Measurements from ENCODE around the gene NLK. TPM values are rescaled to one million over a fixed set of nuclear protein-coding genes. Genes with fewer than 3 reads are reported as not detected.

Gene NLK
- total RNA-seq, 1 experiment from 2014 or later, result 40.3 TPM

DNA sequence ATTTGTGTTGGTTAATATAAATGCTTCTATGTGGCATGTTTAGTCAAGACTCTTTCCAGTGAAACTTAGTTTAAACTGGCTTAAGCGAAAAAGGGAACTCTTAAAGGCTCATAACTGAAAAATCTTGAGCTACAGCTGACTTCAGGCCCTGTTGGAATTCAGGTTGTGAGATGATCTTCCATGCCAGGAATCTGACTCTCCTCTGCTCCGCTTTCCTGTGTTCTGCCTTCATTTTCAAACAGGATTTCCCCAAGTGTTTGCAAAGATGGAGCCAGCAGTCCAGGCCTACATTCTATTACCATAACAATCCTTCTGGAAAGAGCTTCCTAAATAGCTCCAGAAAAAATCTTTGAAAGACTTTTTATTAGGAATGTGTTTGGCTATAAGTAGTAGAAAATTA lies 134.9 kb downstream of the NLK start:
- H3K36me3 Mint-ChIP-seq, result peaks cover 12% of the 10 kb centered on the region
- no peaks in the 10 kb centered on the region for H3K9me3 Mint-ChIP-seq
- ChIA-PET POLR2A (no interaction called here), CTCF (interaction anchor here (0.6 to 2.4 kb wide), 6 partner anchors 51 to 284 kb away, joined by 4 to 5 read pairs (median 4); no protein-coding TSS in a partner anchor)
- no peaks in the 10 kb centered on the region for H3K27me3 Mint-ChIP-seq (ENCODE audit: low read depth)
- no peak overlapping the region for H3K27ac Mint-ChIP-seq
- peaks cover 38% of the 10 kb centered on the region for H3K4me1 Mint-ChIP-seq
- DNase-seq (ENCODE audit: low spot score) (no peak), ATAC-seq (no peak)
- TF ChIP-seq TEAD4 (CRISPR knock-in tag; IDR thresholded peaks at IDR 0.05) (no peak), FOXK1 (CRISPR knock-in tag; IDR thresholded peaks at IDR 0.05) (no peak), ZNF263 (CRISPR knock-in tag; IDR thresholded peaks at IDR 0.05; ENCODE audit: low read depth) (no peak), ZNF416 (CRISPR knock-in tag; IDR thresholded peaks at IDR 0.05) (no peak), EMX1 (CRISPR knock-in tag; IDR thresholded peaks at IDR 0.05) (no peak), MYBL2 (CRISPR knock-in tag; IDR thresholded peaks at IDR 0.05) (no peak), JUN (CRISPR knock-in tag; IDR thresholded peaks at IDR 0.05) (no peak), RORB (CRISPR knock-in tag; IDR thresholded peaks at IDR 0.05) (no peak), CBFB (CRISPR knock-in tag; IDR thresholded peaks at IDR 0.05; ENCODE audit: low read depth) (no peak), ZNF423 (CRISPR knock-in tag; IDR thresholded peaks at IDR 0.05) (no peak), GTF2I (CRISPR knock-in tag; conservative IDR thresholded peaks at IDR 0.05) (no peak)
- TF ChIP-seq, protein P1, sequence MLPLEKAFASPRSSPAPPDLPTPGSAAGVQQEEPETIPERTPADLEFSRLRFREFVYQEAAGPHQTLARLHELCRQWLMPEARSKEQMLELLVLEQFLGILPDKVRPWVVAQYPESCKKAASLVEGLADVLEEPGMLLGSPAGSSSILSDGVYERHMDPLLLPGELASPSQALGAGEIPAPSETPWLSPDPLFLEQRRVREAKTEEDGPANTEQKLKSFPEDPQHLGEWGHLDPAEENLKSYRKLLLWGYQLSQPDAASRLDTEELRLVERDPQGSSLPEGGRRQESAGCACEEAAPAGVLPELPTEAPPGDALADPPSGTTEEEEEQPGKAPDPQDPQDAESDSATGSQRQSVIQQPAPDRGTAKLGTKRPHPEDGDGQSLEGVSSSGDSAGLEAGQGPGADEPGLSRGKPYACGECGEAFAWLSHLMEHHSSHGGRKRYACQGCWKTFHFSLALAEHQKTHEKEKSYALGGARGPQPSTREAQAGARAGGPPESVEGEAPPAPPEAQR (CRISPR knock-in tag; IDR thresholded peaks at IDR 0.05), result no peak
- TF ChIP-seq, protein P2, sequence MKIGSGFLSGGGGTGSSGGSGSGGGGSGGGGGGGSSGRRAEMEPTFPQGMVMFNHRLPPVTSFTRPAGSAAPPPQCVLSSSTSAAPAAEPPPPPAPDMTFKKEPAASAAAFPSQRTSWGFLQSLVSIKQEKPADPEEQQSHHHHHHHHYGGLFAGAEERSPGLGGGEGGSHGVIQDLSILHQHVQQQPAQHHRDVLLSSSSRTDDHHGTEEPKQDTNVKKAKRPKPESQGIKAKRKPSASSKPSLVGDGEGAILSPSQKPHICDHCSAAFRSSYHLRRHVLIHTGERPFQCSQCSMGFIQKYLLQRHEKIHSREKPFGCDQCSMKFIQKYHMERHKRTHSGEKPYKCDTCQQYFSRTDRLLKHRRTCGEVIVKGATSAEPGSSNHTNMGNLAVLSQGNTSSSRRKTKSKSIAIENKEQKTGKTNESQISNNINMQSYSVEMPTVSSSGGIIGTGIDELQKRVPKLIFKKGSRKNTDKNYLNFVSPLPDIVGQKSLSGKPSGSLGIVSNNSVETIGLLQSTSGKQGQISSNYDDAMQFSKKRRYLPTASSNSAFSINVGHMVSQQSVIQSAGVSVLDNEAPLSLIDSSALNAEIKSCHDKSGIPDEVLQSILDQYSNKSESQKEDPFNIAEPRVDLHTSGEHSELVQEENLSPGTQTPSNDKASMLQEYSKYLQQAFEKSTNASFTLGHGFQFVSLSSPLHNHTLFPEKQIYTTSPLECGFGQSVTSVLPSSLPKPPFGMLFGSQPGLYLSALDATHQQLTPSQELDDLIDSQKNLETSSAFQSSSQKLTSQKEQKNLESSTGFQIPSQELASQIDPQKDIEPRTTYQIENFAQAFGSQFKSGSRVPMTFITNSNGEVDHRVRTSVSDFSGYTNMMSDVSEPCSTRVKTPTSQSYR (CRISPR knock-in tag; IDR thresholded peaks at IDR 0.05), result no peak
- TF ChIP-seq, protein P3, sequence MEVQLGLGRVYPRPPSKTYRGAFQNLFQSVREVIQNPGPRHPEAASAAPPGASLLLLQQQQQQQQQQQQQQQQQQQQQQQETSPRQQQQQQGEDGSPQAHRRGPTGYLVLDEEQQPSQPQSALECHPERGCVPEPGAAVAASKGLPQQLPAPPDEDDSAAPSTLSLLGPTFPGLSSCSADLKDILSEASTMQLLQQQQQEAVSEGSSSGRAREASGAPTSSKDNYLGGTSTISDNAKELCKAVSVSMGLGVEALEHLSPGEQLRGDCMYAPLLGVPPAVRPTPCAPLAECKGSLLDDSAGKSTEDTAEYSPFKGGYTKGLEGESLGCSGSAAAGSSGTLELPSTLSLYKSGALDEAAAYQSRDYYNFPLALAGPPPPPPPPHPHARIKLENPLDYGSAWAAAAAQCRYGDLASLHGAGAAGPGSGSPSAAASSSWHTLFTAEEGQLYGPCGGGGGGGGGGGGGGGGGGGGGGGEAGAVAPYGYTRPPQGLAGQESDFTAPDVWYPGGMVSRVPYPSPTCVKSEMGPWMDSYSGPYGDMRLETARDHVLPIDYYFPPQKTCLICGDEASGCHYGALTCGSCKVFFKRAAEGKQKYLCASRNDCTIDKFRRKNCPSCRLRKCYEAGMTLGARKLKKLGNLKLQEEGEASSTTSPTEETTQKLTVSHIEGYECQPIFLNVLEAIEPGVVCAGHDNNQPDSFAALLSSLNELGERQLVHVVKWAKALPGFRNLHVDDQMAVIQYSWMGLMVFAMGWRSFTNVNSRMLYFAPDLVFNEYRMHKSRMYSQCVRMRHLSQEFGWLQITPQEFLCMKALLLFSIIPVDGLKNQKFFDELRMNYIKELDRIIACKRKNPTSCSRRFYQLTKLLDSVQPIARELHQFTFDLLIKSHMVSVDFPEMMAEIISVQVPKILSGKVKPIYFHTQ (CRISPR knock-in tag; IDR thresholded peaks at IDR 0.05), result no peak
- TF ChIP-seq, protein P4, sequence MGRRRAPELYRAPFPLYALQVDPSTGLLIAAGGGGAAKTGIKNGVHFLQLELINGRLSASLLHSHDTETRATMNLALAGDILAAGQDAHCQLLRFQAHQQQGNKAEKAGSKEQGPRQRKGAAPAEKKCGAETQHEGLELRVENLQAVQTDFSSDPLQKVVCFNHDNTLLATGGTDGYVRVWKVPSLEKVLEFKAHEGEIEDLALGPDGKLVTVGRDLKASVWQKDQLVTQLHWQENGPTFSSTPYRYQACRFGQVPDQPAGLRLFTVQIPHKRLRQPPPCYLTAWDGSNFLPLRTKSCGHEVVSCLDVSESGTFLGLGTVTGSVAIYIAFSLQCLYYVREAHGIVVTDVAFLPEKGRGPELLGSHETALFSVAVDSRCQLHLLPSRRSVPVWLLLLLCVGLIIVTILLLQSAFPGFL (CRISPR knock-in tag; IDR thresholded peaks at IDR 0.05; ENCODE audit: borderline replicate concordance), result no peak
- H3K4me3 Mint-ChIP-seq, result no peak overlapping the region

DNA sequence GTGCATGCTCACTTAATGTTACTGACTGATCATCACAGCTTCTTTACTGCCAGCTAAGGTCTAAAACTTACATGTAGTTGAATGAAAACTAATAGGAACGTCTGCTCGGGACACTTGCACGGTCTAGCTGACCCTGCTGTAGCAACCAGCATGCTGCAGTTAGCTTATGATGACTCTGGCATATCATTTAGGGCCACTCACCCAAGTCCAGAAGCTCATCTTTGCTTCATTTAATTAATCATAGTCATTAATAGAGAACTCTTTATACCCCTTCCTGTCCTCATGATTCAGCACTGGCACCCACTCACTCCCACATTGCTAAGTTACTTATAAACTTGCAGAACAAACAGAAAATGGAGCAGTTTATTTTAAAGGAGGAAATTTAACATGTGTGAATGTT lies 136.3 kb downstream of the NLK start:
- H3K36me3 Mint-ChIP-seq, result peaks cover 12% of the 10 kb centered on the region
- DNase-seq (ENCODE audit: low spot score) (no peak), ATAC-seq (no peak)
- H3K9me3 Mint-ChIP-seq, result no peaks in the 10 kb centered on the region
- POLR2A ChIA-PET, result no interaction called here
- H3K27ac Mint-ChIP-seq, result peak overlapping the region; percentile 79; the same call in 1 of the 2 replicates
- no peaks in the 10 kb centered on the region for H3K27me3 Mint-ChIP-seq (ENCODE audit: low read depth)
- no peak overlapping the region for H3K4me3 Mint-ChIP-seq
- H3K4me1 Mint-ChIP-seq, result peaks cover 24% of the 10 kb centered on the region
- CTCF ChIA-PET, result interaction anchor here (1.7 to 2.4 kb wide), 2 partner anchors 56 to 72 kb away, joined by 4 to 5 read pairs; no protein-coding TSS in a partner anchor
- TF ChIP-seq, protein P5, sequence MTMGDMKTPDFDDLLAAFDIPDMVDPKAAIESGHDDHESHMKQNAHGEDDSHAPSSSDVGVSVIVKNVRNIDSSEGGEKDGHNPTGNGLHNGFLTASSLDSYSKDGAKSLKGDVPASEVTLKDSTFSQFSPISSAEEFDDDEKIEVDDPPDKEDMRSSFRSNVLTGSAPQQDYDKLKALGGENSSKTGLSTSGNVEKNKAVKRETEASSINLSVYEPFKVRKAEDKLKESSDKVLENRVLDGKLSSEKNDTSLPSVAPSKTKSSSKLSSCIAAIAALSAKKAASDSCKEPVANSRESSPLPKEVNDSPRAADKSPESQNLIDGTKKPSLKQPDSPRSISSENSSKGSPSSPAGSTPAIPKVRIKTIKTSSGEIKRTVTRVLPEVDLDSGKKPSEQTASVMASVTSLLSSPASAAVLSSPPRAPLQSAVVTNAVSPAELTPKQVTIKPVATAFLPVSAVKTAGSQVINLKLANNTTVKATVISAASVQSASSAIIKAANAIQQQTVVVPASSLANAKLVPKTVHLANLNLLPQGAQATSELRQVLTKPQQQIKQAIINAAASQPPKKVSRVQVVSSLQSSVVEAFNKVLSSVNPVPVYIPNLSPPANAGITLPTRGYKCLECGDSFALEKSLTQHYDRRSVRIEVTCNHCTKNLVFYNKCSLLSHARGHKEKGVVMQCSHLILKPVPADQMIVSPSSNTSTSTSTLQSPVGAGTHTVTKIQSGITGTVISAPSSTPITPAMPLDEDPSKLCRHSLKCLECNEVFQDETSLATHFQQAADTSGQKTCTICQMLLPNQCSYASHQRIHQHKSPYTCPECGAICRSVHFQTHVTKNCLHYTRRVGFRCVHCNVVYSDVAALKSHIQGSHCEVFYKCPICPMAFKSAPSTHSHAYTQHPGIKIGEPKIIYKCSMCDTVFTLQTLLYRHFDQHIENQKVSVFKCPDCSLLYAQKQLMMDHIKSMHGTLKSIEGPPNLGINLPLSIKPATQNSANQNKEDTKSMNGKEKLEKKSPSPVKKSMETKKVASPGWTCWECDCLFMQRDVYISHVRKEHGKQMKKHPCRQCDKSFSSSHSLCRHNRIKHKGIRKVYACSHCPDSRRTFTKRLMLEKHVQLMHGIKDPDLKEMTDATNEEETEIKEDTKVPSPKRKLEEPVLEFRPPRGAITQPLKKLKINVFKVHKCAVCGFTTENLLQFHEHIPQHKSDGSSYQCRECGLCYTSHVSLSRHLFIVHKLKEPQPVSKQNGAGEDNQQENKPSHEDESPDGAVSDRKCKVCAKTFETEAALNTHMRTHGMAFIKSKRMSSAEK (CRISPR knock-in tag; IDR thresholded peaks at IDR 0.05; ENCODE audit: borderline replicate concordance), result no peak
- TF ChIP-seq, protein P6, sequence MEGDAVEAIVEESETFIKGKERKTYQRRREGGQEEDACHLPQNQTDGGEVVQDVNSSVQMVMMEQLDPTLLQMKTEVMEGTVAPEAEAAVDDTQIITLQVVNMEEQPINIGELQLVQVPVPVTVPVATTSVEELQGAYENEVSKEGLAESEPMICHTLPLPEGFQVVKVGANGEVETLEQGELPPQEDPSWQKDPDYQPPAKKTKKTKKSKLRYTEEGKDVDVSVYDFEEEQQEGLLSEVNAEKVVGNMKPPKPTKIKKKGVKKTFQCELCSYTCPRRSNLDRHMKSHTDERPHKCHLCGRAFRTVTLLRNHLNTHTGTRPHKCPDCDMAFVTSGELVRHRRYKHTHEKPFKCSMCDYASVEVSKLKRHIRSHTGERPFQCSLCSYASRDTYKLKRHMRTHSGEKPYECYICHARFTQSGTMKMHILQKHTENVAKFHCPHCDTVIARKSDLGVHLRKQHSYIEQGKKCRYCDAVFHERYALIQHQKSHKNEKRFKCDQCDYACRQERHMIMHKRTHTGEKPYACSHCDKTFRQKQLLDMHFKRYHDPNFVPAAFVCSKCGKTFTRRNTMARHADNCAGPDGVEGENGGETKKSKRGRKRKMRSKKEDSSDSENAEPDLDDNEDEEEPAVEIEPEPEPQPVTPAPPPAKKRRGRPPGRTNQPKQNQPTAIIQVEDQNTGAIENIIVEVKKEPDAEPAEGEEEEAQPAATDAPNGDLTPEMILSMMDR (IDR thresholded peaks at IDR 0.05), result no peak
- no peak for TF ChIP-seq TP53 (CRISPR knock-in tag; IDR thresholded peaks at IDR 0.05)
- TF ChIP-seq, protein P7, sequence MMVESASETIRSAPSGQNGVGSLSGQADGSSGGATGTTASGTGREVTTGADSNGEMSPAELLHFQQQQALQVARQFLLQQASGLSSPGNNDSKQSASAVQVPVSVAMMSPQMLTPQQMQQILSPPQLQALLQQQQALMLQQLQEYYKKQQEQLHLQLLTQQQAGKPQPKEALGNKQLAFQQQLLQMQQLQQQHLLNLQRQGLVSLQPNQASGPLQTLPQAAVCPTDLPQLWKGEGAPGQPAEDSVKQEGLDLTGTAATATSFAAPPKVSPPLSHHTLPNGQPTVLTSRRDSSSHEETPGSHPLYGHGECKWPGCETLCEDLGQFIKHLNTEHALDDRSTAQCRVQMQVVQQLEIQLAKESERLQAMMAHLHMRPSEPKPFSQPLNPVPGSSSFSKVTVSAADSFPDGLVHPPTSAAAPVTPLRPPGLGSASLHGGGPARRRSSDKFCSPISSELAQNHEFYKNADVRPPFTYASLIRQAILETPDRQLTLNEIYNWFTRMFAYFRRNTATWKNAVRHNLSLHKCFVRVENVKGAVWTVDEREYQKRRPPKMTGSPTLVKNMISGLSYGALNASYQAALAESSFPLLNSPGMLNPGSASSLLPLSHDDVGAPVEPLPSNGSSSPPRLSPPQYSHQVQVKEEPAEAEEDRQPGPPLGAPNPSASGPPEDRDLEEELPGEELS (CRISPR knock-in tag; IDR thresholded peaks at IDR 0.05), result no peak
- TF ChIP-seq RORB (CRISPR knock-in tag; IDR thresholded peaks at IDR 0.05), result no peak
